HFFc6 (cell line): ENCODE results near the gene NAA10. TPM values are rescaled to one million over a fixed set of nuclear protein-coding genes. Genes with fewer than 3 reads are reported as not detected.

ENCODE experiments used
- DNase-seq: peaks from one replicate; pipeline ENCODE4 v3.0.0-alpha.2; 2018
- H3K27ac Mint-ChIP-seq: 2 replicates; pipeline ENCODE4 v1.8.0; 2020; ENCODE audit warnings: mild to moderate bottlenecking, mixed read lengths
- H3K27me3 Mint-ChIP-seq: 2 replicates; pipeline ENCODE4 v1.8.0; 2021; ENCODE audit warnings: mild to moderate bottlenecking, moderate library complexity, mixed read lengths; ENCODE audit not compliant: insufficient read depth
- H3K36me3 Mint-ChIP-seq: 2 replicates; pipeline ENCODE4 v1.8.0; 2021; ENCODE audit warnings: low read depth, mixed read lengths
- H3K4me1 Mint-ChIP-seq: 2 replicates; pipeline ENCODE4 v1.8.0; 2020; ENCODE audit warnings: low read depth, mixed read lengths
- H3K4me3 Mint-ChIP-seq: 2 replicates; pipeline ENCODE4 v1.8.0; 2020; ENCODE audit warnings: mild to moderate bottlenecking, moderate library complexity, mixed read lengths
- H3K9me3 Mint-ChIP-seq: 2 replicates; pipeline ENCODE4 v1.8.0; 2020; ENCODE audit warnings: mild to moderate bottlenecking, mixed read lengths
- total RNA-seq, 6 experiments: library from RNA; stranded (reverse); fragmentation: NEBNext Ultra II Directional; extraction: Animal tissue kit (Norgen Biotek cat#: 25700); gene quantifications; 2 replicates in 1 of 6; 3 replicates in 5 of 6; pipeline ENCODE4 v1.2.3, GENCODE V29; 2021
- TF ChIP-seq, protein P1 (sequence below): fragments of 200-600 bp; sonication (generic); IDR thresholded peaks from 2 replicates; pipeline ENCODE4 v1.5.0; 2021; ENCODE audit warnings: antibody characterized with exemption, mild to moderate bottlenecking

The NAA10 gene
- total RNA-seq, 6 experiments from 2014 or later = 130 to 160 (median 146) TPM

DNA sequence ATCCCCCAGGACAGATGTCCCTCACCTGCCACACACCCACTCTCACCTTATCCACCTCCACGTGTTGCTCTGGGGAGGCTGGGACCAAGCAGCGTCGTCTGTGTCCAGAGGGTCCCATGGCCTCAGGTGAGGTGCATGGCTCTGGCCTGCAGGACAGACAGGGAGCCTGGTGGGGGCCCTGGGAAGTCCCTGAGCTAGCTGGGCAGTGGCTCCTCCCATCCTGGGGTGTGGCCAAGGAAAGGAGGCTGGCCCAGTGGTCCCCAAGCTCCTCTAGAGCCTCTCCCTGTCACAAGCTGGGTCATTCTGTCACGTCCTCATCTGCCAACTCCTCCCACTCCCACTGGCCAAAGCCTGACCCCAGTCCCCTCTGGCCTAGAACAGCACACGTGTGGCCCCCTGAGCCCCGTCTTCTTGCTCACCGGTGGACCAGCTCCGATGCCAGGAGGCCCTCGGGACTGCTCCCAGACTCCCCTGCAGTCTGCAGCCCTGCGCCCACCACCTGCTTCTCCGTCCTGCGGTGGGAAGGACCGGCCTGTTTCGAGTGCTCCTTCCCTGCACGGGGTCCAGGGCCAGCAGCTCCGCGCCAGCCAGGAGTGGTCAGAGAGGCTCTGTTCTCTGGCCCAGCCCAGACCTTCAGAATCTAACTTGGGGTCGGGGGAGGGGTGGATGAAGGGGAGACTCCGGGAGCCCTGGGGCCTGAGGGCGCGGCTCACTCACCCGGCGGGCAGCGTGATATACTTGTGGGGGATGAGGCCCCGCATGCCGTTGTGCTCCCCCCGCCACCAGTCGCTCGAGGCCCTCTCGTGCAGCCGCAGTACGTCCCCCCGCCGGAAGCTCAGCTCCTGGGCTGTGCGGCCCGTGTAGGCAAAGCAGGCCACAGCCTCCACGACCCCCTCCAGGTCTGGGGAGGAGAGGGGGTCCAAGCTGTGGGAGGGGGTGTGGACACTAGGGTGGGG is 25.5 kb downstream of the NAA10 start:
- no peaks in the 10 kb centered on the region for H3K4me1 Mint-ChIP-seq
- no peak for DNase-seq
- H3K27ac Mint-ChIP-seq = no peak overlapping the region
- TF ChIP-seq, protein P1, sequence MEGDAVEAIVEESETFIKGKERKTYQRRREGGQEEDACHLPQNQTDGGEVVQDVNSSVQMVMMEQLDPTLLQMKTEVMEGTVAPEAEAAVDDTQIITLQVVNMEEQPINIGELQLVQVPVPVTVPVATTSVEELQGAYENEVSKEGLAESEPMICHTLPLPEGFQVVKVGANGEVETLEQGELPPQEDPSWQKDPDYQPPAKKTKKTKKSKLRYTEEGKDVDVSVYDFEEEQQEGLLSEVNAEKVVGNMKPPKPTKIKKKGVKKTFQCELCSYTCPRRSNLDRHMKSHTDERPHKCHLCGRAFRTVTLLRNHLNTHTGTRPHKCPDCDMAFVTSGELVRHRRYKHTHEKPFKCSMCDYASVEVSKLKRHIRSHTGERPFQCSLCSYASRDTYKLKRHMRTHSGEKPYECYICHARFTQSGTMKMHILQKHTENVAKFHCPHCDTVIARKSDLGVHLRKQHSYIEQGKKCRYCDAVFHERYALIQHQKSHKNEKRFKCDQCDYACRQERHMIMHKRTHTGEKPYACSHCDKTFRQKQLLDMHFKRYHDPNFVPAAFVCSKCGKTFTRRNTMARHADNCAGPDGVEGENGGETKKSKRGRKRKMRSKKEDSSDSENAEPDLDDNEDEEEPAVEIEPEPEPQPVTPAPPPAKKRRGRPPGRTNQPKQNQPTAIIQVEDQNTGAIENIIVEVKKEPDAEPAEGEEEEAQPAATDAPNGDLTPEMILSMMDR = no peak
- peaks cover 3% of the 10 kb centered on the region; the same call in 1 of the 2 replicates for H3K27me3 Mint-ChIP-seq
- H3K36me3 Mint-ChIP-seq = no peaks in the 10 kb centered on the region
- no peak overlapping the region for H3K4me3 Mint-ChIP-seq
- no peaks in the 10 kb centered on the region for H3K9me3 Mint-ChIP-seq

DNA sequence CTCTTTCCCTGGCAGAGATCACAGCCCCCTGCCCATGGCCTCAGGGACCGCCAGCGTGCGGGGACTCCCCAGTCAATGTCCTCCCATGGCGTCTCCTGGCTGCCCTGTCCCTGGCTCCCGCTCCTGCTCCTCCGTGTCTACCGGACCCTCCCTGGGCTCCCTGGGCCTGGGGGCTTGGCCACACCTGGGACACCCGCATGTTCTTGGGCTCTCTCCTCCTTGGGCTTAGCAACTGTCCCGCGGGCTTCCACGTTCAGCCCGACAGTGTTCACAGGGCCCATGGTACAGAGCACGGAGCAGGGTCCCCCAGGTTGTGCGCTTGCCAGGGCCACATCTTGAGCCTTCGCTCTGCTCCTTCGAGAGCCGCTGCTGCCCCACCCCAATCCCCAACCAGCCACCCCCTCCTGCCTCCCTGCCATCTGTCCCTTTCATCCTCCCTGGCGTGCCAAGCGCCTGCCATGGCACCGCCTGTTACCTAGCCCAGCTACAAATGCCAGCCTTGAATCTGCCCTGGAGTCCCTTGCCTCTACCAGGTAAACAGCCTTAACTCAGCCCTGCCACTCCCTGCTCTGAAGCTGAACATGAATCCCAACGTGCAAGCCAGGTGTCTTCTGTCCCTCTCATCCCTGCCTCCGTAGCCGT is 26.5 kb downstream of the NAA10 start:
- peaks cover 3% of the 10 kb centered on the region; the same call in 1 of the 2 replicates for H3K27me3 Mint-ChIP-seq
- H3K36me3 Mint-ChIP-seq = no peaks in the 10 kb centered on the region
- H3K4me3 Mint-ChIP-seq = no peak overlapping the region
- H3K27ac Mint-ChIP-seq = no peak overlapping the region
- DNase-seq = no peak
- TF ChIP-seq, protein P1 = no peak
- no peaks in the 10 kb centered on the region for H3K4me1 Mint-ChIP-seq
- H3K9me3 Mint-ChIP-seq = no peaks in the 10 kb centered on the region

DNA sequence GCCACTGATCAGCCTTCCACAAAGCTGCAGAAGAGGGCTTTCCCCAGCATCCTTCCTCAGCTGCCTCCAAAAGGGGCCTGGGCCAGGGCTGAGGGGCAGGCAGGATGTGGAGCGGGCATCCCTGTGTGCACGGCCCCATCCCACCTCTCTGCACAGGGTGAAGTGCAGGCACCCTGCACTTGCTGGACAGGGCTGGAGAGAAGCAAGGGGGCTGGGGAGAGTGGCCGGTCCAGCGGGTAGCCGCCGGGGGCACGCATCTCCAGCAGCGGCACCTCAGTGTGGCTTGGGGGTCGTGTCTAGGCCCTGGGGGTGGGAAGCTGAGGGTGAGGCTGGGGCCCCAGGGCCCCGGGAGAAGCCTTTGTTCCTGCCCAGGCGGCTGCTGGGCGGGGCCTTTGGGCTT is 27.4 kb downstream of the NAA10 start:
- Mint-ChIP-seq H3K9me3 (no peaks in the 10 kb centered on the region), H3K4me1 (no peaks in the 10 kb centered on the region), H3K4me3 (no peak overlapping the region), H3K36me3 (no peaks in the 10 kb centered on the region), H3K27ac (no peak overlapping the region), H3K27me3 (peaks cover 1% of the 10 kb centered on the region; the same call in 1 of the 2 replicates)
- DNase-seq = no peak
- TF ChIP-seq, protein P1 = no peak

DNA sequence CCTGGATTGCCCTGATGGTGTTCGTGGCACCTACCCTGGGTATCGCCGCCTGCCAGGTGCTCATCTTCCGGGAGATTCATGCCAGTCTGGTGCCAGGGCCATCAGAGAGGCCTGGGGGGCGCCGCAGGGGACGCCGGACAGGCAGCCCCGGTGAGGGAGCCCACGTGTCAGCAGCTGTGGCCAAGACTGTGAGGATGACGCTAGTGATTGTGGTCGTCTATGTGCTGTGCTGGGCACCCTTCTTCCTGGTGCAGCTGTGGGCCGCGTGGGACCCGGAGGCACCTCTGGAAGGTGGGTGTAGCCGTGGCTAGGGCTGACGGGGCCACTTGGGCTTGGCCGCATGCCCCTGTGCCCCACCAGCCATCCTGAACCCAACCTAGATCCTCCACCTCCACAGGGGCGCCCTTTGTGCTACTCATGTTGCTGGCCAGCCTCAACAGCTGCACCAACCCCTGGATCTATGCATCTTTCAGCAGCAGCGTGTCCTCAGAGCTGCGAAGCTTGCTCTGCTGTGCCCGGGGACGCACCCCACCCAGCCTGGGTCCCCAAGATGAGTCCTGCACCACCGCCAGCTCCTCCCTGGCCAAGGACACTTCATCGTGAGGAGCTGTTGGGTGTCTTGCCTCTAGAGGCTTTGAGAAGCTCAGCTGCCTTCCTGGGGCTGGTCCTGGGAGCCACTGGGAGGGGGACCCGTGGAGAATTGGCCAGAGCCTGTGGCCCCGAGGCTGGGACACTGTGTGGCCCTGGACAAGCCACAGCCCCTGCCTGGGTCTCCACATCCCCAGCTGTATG is 28.5 kb downstream of the NAA10 start:
- DNase-seq = no peak
- peaks cover 8% of the 10 kb centered on the region for H3K4me1 Mint-ChIP-seq
- H3K36me3 Mint-ChIP-seq = no peaks in the 10 kb centered on the region
- H3K27ac Mint-ChIP-seq = no peak overlapping the region
- H3K9me3 Mint-ChIP-seq = no peaks in the 10 kb centered on the region
- H3K4me3 Mint-ChIP-seq = no peak overlapping the region
- peaks cover 1% of the 10 kb centered on the region for H3K27me3 Mint-ChIP-seq
- TF ChIP-seq, protein P1 = no peak

DNA sequence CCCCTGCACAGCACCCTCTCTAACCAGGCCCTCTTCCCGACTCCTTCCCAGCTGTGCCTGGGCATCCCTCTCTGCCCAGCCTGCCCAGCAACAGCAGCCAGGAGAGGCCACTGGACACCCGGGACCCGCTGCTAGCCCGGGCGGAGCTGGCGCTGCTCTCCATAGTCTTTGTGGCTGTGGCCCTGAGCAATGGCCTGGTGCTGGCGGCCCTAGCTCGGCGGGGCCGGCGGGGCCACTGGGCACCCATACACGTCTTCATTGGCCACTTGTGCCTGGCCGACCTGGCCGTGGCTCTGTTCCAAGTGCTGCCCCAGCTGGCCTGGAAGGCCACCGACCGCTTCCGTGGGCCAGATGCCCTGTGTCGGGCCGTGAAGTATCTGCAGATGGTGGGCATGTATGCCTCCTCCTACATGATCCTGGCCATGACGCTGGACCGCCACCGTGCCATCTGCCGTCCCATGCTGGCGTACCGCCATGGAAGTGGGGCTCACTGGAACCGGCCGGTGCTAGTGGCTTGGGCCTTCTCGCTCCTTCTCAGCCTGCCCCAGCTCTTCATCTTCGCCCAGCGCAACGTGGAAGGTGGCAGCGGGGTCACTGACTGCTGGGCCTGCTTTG is 29.2 kb downstream of the NAA10 start:
- Mint-ChIP-seq H3K27ac (no peak overlapping the region), H3K9me3 (no peaks in the 10 kb centered on the region), H3K27me3 (peaks cover 1% of the 10 kb centered on the region), H3K4me3 (no peak overlapping the region), H3K36me3 (no peaks in the 10 kb centered on the region), H3K4me1 (peaks cover 16% of the 10 kb centered on the region)
- no peak for DNase-seq
- TF ChIP-seq, protein P1 = no peak
